HG03108 (cell line): Measurements from ENCODE around the gene CLCN7.

Source experiments
- ATAC-seq: cut with Tn5 transposase; IDR thresholded peaks from one replicate; pipeline ENCODE4 v1.9.1; 2021; ENCODE audit warnings: moderate library complexity; ENCODE audit not compliant: unreplicated experiment

CLCN7 gene

DNA sequence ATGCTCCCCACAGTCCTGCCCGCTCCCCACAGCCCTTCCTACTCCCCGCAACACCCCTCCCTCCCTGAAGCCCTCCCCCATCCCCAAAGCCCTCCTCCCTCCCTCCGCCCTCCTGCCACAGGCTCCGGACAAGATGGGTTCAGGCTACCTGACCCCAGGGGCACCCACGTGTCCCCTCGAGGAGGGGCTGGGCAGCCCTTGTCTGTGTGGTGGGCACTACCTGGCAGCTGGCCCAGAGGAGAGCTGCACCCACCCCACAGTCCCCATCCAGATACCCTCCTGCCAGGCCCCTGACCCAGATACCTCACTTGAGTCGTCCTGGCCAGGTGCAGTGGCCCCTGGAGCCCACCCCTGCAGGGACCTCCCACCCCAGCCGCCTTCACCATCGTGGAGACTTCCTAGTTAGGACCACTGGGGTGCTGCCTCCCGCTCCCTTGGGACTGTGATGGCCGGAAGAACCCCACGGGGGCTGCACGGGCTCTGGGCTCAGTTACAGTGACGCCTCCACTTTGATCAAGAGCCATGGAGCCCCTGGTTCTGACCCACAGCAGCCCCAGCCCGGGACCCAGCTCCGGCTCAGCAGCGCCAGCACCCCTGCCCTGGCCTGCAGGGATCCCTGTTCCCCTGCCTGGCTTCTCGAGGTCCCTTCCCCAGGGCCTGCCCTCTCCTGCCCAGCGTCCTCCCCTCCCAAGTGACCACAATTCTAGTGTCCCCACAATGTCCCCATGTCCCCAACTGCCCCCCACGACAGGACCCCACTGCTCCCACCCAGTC lies 43.1 kb downstream of the CLCN7 start:
- ATAC-seq: no peak

DNA sequence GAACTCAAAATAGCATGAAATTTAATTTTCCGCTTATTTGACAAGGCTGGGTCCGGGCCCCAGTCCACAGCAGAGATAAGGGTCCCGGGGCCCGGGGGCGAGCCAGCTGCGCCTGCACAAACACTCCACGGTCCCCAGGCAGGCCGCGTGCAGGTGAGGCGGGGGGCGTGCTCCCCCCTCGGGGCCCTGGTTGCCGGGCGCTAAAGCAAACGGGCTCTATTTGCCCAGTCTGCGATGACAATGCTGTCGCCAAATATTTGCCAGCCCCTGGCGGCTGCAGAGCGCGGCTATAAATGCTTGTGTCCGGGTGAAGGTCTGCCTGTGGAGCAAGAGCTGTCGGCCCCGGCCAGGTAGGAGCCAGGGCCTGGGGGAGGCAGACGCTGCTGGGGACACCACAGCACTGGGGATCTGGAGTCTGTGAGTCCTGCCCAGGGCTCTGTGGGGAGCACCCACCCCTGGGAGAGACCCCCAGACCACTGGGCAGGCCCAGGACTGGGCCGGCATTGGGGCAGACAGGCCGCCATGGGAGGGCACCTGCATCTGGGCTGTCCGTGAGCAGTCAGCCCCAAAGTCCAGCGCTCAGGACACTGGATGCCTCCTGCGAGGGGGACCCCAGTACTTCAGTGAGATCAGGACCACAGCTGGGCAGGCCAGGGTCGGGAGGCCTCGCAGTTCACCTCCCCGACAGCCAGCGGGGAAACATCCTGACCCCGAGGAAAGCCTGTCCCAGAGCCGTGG lies 43.9 kb downstream of the CLCN7 start, which contains the start of gene PERCC1:
Gene PERCC1 (plus strand): TSS at position 320 of the 738 bp plus-strand sequence. CDS start 1,516 bp downstream, outside the sequence.
- no peak for ATAC-seq

DNA sequence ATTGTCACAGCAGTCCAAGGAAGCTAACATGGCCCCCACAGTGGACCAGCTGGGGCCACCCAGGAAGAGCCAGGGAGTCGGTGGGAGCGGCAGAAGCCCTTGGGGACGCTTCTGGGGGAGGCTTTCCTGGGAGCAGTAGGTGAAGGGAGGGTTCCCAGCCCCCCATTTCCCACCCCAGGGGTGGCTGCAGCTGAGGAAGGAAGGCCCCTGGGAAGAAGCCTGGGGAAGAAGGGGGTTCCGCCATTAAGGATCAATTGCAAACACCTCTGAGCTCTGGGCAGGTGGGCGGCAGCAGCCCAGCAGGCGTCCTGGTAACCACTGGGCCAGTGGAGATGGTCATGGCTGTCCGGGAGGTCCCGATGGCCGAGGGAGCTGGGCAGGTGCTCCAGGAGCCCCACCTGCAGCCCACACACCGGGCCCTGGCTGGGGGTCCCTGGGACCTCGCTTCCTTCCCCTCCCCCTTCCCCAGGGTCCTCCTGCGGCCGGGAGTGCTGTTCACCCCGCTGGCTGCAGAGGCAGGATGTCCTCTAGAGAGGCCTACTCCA lies 44.5 kb downstream of the CLCN7 start:
- no peak for ATAC-seq

DNA sequence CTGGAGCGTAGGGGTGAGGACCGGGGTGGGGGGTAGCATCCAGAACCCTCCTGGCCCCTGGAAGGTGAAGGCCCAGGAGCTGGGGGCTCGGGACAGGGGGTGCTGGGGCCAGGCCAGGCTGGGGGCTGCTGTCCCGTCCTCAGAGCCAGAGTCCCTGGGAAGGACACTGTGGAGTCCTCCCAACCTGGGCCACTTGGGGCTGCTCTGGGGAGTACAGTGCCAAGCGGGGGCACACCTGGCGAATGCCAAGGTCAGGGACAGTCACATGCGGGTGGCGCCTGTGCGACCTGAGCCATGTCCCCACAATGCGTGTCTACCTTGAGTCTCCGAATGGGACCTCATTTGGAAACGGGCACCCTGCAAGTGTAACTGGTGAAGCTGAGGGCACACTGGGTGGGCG lies 45.2 kb downstream of the CLCN7 start:
- ATAC-seq: no peak

DNA sequence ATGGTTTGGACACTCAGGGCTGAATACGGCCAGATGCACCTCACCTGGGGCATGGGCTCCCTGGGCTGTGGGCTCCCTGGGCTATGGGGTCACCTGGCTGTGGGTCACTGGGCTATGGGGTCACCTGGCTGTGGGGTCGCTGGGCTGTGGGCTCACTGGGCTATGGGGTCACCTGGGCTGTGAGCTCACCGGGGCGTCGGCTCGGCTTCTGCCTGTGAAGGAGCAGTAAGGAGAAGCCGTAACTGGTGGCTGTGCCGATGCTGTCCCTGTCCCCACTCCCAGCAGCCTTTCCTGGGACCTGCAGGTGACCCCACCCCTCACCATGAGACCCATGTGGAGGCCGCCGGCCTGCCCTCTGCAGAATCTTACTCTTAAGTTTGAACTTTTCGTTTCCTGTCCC lies 45.8 kb downstream of the CLCN7 start:
- no peak for ATAC-seq

DNA sequence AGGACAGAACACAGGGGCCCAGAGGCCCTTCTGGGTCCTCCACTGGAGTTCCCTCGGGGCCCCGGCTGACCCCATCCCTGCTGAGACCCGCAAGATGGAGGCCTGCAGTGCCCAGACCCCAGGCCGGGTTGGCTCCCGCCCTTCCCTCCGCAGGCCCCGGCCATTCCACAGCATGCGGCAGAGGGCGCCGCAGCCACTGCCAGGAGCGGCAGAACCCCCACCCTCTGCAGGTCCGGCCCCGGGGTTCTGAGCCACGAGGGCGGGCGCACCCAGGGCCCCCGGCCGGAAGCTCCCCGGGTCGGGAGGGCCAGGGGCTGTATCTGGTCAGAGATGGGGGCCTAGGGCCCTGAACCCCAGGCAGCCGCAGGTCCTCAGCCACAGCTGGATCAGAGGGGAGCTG lies 46.3 kb downstream of the CLCN7 start:
- ATAC-seq: no peak

DNA sequence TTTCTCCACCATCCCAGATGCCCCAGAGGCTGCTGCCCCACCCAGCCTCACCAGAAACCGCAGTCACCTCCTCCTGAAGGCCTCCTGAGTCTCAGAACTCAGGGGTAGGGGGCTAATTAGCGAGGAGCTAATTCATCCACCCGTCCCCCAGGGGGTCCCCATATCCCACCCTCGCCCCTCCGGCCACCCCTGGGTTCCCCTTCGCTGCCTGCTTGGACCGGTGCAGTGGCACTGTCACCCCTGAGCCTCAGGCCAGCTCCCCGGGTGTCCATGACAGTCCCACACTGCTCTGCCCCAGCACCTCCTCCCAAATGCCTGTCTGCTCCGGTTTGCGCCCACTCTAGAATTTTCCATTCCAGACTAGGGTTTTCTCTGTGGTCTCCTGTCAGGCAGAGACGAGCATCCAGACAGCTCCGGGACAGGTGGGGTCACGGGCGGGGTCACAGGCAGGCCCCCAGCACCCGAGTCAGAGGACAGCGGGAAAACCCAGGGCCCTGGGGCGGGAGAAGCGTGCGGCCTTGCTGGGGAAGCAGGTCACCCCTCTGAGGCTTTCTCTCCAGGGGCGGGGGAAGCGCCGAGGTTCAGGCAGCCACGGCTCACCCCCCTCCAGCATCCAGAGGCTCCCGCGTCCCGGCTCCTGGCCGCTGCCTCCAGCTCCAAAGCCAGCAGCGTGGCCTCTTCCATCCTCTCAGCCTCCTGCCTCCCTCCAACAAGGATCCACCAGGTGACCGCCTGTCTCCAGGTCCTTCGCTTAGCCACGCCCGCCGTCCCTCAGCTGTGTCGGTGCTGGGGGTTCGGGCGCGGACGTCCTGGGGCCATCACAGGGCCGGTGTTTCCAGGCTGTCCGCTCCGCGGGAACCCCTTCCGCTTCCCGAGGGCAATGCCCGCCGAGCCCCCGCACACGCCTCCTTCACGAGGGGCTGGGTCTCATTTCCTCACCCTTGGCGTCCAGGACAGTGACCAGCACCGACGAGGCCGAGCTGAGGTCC lies 47.1 kb downstream of the CLCN7 start:
- no peak for ATAC-seq

DNA sequence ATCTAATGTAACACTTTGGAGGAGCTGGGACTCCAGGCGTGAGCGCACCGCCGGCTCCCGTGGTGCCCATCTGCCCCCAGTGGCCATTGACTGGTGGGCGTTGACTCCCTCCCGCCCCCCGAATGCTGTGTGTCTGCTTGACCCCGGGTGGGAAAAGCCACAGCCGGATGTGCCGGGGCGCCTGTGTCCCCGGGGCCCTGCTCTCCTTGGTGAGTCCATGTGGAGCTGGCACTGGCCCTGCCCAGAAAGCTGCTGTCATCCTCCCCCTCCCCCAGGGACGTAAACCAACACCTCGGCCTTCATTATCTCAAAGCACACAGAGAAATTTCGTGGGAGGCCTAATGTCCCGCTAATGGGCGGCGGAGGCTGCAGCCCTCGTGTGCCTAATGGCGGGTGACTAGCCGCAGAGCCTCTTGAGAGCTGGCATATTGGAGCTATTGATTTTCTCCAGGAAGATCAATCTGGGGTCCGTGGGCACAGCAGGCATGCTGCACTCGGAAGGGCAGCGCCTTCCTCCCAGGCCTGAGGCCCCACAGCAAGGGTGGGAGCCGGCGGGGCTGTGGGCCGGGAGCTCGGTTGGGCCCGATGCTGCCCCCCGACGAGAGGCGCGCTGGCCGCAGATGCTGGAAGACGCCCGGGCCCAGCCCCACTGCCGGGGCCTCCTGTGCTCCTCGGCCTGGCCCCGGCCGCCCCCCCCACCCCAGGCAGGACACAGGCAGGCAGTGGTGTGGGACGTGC lies 47.9 kb downstream of the CLCN7 start:
- no peak for ATAC-seq

DNA sequence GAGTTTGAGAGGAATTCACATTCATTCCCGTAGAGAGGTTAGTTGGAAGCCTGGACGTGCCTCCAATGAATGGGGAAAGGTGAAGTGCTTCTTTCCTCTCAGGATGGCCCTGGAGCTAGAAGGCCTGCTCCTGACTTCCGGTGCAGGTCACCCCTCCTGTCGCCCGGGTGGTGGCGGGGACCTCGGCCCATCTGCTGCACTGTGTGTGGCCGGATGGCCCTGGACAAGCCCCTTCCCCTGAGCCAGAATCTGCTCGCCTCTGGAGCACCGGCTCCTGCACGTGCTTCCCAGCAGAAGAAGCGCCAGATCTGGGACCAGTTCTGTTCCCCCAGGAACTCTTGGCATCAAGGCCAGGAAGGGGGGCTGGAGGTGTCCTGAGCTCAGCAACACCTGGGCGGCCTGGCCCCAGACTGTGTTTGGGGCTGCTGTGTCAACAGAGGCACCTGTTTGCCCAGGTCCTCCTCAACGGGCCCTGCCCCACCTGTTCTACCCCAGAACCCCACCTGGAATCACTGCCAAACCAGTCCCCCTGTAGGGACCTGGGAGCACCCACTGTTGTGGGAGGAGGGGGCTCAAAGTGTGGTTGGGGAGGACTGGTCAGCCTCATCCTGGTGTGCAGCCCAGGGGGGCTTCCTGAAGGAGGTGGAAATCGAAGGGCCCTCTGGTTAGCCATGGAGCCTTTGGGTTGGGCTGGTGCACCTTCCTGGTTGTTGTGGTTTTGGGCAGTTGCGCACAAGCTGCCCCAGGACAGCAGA lies 49.0 kb downstream of the CLCN7 start:
- no peak for ATAC-seq

DNA sequence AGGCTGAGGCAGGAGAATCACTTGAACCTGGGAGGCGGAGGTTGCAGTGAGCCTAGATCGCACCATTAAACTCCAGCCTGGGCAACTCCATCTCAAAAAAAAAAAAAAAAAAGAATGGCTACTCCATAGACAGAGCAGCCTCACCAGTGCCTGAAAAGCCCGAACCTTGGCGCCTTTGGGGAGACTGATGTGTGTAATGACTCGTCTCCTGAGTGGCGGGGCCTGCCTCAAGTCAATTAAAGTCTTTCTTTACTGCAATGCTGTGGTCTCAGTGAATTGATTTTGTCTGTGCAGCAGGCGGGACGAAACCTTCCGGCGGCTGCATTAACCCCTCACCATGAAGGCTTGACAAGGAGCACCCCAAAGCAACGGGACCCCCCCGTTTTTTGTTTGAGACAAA lies 50.8 kb downstream of the CLCN7 start:
- ATAC-seq: no peak

DNA sequence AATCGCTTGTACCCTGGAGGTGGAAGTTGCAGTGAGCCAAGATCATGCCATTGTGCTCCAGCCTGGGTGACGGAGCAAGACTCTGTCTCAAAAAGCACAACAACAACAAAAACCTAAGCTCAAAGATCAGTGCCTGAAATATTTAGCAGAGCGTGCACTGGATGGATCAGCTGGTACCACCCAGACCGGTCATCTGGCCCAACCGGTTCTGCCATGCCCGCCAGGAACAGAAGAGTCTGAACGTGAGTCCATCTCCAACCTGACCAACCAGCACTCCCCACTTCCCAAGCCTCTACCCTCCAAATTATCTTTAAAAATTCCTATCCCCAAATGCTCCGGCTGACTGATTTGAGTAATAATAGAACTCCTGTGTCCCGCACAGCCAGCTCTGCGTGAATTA lies 52.8 kb downstream of the CLCN7 start:
- no peak for ATAC-seq

DNA sequence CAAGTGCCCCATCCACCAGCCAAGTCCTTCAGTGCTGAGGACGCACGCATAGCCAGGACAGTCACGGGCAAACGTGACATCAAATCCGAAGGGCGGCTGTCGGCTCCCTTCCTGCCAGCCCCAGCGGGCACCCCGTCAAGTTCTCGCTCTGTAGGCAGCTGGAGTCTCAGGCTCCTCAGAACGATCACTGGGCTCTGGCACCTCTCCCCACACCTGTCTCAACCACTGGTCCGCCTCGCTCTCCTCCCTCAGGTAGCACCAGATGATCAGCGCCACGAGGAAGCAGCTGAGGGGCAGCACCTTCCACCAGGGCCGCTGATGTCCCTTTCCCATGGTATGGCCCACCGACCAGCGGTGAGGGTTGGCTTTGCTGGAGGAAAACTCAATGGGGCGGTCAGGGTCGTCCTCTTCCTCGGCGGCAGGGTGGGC lies 54.7 kb downstream of the CLCN7 start:
- no peak for ATAC-seq

DNA sequence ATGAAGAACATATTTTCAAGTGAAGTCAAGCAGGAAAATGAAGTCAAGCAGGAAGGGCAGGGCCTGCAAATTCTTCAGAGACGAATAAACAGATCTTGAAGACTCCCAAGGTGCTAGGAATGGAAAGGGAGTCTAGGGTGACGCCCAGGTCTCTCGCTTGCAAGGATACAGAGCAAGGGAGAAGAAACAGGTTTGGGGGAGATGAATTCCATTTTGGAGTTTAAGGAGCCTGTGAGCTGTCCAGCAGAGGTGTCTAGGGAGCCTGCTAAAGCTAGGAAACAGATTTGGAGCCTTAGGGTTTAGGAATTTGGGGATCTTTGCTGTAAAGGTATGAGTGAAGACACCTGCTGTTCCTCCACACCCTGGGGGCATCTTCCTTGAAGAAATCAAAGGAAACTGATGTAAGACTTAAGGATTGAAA lies 58.3 kb downstream of the CLCN7 start:
- no peak for ATAC-seq

DNA sequence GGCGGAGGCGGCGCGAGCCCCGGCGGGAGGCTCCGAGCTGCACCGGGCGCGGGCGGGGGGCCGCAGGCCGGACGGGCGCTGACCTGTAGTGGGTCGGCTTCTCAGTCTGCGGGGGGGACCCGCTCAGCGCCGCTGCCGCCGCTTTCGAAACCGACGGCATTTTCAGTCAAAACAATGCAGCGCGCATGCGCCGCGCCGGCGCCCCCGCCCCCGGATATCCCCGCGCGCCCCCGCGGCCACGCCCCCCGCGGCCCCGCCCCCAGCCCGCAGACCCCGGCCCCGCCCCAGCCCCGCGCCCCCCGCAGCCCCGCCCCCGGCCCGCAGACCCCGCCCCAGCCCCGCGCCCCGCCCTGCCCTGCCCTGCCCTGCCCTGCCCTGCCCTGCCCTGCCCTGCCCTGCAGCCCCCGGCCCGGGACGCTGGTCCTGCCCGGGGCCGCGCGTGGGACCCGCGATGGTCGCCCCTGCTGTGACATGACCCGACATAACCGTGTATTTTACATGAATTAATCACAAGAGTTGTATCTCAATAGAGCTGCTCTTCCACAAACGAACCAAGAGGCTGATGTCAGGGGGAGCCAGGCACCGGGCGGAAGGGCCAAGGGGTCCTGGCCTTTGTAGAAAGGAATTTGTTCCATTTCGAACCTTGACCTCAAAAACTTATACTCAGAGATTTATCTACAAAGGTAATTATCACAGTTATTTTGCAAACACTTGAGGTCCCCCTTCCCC lies 60.1 kb downstream of the CLCN7 start, which contains the start of gene UNKL:
Gene UNKL (minus strand): TSS at position 173 of the 729 bp plus-strand sequence. CDS start 13 bp downstream, at position 160.
- ATAC-seq: no peak

DNA sequence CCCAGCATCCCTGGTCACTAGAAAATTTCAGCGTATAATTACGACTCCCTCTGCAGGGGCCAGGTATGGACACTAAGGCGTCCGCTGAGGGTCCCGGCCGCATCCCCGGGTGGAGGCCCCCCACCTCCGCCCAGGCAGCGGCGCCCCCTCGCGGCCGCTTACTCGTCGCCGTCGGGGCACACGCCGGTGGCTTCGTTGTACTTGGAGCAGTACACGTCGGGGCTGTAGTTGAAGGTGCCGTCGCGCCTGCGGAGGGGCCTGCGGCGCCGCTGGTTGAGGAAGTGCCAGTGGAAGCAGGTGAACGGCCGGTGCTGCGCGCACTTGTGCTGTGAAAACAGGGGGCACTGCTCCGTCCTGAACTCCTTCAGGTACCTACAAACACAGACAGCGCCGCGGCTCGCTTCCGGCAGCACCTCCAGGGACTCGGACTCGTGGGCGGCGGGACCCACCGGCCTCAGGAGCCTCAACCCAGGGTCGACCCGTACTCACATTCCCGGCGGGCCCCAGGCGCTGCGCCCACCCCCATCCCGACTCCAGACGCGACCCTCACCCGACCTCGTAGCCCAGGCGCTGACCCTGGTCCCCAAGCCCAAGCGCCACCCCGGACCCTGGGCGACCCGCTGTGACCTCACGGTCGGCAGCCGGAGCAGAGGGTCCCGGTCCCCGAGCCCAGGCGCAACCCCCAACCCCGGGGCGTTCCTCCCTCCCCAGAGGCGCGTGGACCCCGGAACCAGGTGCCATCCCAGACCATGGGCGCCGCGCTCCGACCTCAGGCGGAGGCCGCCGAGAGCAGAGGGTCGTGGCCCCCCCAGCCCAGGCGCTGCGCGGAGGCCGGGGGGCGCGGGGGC lies 60.9 kb downstream of the CLCN7 start:
- ATAC-seq: no peak

DNA sequence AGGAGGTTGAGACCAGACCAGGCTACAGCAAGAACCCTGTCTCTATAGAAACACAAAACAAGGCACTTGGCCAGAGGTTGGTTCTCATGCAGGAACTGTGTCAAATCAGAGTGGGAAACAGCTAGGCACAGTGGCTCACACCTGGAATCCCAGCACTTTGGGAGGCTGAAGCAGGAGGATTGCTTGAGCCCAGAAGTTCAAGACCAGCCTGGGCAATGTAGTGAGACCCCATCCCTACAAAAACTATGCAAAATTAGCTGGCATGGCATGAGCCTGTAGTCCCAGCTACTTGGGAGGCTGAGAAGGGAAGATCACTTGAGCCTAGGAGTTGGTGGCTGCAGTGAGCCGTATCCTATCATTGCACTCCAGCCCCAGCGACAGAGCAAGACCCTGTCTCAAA lies 62.0 kb downstream of the CLCN7 start:
- ATAC-seq: no peak

DNA sequence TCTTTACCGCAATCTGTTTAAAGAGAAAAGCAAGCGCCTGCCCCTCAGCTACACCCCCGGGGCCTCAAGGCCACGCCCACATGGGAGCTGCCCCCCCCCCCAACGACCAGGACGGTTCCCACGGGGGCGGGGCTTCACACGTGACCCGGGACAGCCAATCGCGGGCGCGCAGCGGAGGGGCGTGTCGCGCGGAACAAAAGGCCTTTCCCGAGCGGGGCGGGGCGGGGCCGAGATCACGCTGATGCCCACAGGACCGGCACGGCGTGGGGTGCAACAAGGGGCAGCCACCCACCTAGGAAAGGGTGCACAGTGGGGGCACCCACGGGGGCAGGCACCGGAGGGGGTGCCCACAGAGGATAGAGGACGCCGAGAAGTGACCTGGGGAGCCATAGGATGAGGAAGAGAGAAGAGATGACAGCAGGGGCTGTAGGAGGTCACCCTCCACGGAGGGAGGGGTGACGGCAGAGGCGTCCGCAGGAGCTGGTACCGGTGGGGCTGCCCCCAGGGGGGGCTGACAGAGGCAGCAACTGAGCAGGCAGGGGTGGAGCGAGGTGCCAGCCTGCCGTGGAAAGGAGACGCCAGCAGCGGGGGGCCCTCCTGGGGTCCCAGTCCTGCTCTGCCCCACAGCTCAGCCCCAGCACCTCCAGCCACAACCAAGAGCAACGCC lies 66.5 kb downstream of the CLCN7 start:
- peak; percentile 84 for ATAC-seq
